Activated CD4-positive, alpha-beta memory T cell treated with anti-CD3 and anti-CD28 coated beads, Interleukin-2, amount 10 ng/mL, durations not matched to agents 7 days and 5 days (primary cell): ENCODE results near the gene PRKAB2. TPM values are rescaled to one million over a fixed set of nuclear protein-coding genes. Genes with fewer than 3 reads are reported as not detected.
"Not testable (repeated sequence)": the region's sequence is repeated elsewhere in the genome, so short reads cannot be mapped to it uniquely, and the experiment has no call there.

Experiments used
- CTCF ChIA-PET: fragments of 350-600 bp; sonication (Branson Sonifier 250); formaldehyde crosslinking; loops from one replicate; lab custom pipeline; 2021; ENCODE audit warnings: antibody characterized with exemption, inconsistent platforms; lab: Charles Lee
- POLR2A ChIA-PET: fragments of 350-600 bp; sonication (Branson Sonifier 250); formaldehyde crosslinking; loops from one replicate; lab custom pipeline; 2021; ENCODE audit warnings: antibody characterized with exemption; lab: Charles Lee
- DNase-seq: peaks from one replicate; pipeline ENCODE4 v3.0.0-alpha.2; 2020
- H3K27ac Mint-ChIP-seq: one replicate; pipeline ENCODE4 v1.8.0; 2021; ENCODE audit warnings: mild to moderate bottlenecking, mixed read lengths
- H3K27me3 Mint-ChIP-seq: one replicate; pipeline ENCODE4 v1.8.0; 2021; ENCODE audit warnings: mixed read lengths
- H3K36me3 Mint-ChIP-seq: one replicate; pipeline ENCODE4 v1.8.0; 2021; ENCODE audit warnings: low read depth, mixed read lengths
- H3K4me1 Mint-ChIP-seq: one replicate; pipeline ENCODE4 v1.8.0; 2021; ENCODE audit warnings: mixed read lengths
- H3K4me3 Mint-ChIP-seq: one replicate; pipeline ENCODE4 v1.8.0; 2021; ENCODE audit warnings: mild to moderate bottlenecking, mixed read lengths
- H3K9me3 Mint-ChIP-seq: one replicate; pipeline ENCODE4 v1.8.0; 2021; ENCODE audit warnings: mixed read lengths
- total RNA-seq, 2 experiments: library from RNA; stranded (reverse); gene quantifications; one replicate each; pipeline ENCODE4 v1.2.3, GENCODE V29; 2021

The PRKAB2 gene
- total RNA-seq, 2 experiments from 2014 or later, result 13.3 to 15.5 TPM

GRCh38 chr1:147168626-147169058 lies 3.6 kb downstream of the PRKAB2 start:
- Mint-ChIP-seq H3K27ac (no peak overlapping the region), H3K4me3 (no peak overlapping the region), H3K27me3 (no peaks in the 10 kb centered on the region), H3K9me3 (no peaks in the 10 kb centered on the region), H3K36me3 (peaks cover 30% of the 10 kb centered on the region), H3K4me1 (peaks cover 33% of the 10 kb centered on the region)
- ChIA-PET POLR2A (interaction anchor here (2.3 to 6.1 kb wide), 2 partner anchors 75 to 84 kb away, joined by 11 to 59 read pairs; partner anchors contain the start of gene CHD1L), CTCF (interaction anchor here (7.1 kb wide), 1 partner anchor 74 kb away, joined by 65 read pairs; the partner anchor contains the start of gene CHD1L)
- DNase-seq, result no peak

- Mint-ChIP-seq H3K27ac (no peak overlapping the region), H3K36me3 (peaks cover 23% of the 10 kb centered on the region), H3K27me3 (no peaks in the 10 kb centered on the region), H3K9me3 (no peaks in the 10 kb centered on the region), H3K4me3 (no peak overlapping the region), H3K4me1 (peaks cover 23% of the 10 kb centered on the region)
- DNase-seq, result no peak
- ChIA-PET POLR2A (interaction anchor here (2.3 kb wide), 1 partner anchor 83 kb away, joined by 11 read pairs; no protein-coding TSS in a partner anchor), CTCF (no interaction called here)
Observed at GRCh38 chr1:147167365-147167764, 4.9 kb downstream of the PRKAB2 start.

GRCh38 chr1:147163019-147163418 lies 9.3 kb downstream of the PRKAB2 start:
- no peak overlapping the region for H3K4me3 Mint-ChIP-seq
- no peaks in the 10 kb centered on the region for H3K9me3 Mint-ChIP-seq
- peaks cover 4% of the 10 kb centered on the region for H3K4me1 Mint-ChIP-seq
- H3K27me3 Mint-ChIP-seq, result no peaks in the 10 kb centered on the region
- ChIA-PET CTCF (no interaction called here), POLR2A (interaction anchor here (1.1 kb wide), 1 partner anchor 78 kb away, joined by 3 read pairs; no protein-coding TSS in a partner anchor)
- H3K27ac Mint-ChIP-seq, result no peak overlapping the region
- peaks cover 50% of the 10 kb centered on the region for H3K36me3 Mint-ChIP-seq
- DNase-seq, result no peak

GRCh38 chr1:147162093-147162492 lies 10.2 kb downstream of the PRKAB2 start:
- Mint-ChIP-seq H3K27me3 (no peaks in the 10 kb centered on the region), H3K4me3 (no peak overlapping the region), H3K4me1 (peaks cover 2% of the 10 kb centered on the region), H3K27ac (no peak overlapping the region), H3K36me3 (peaks cover 57% of the 10 kb centered on the region), H3K9me3 (no peaks in the 10 kb centered on the region)
- no peak for DNase-seq
- CTCF ChIA-PET, result no interaction called here
- POLR2A ChIA-PET, result interaction anchor here (1.1 kb wide), 1 partner anchor 77 kb away, joined by 3 read pairs; no protein-coding TSS in a partner anchor

- H3K36me3 Mint-ChIP-seq, result peaks cover 58% of the 10 kb centered on the region
- CTCF ChIA-PET, H3K27me3 Mint-ChIP-seq, H3K9me3 Mint-ChIP-seq, POLR2A ChIA-PET, H3K27ac Mint-ChIP-seq, DNase-seq, H3K4me1 Mint-ChIP-seq, H3K4me3 Mint-ChIP-seq: not testable (repeated sequence)
Observed at GRCh38 chr1:147157116-147157515, 15.2 kb downstream of the PRKAB2 start.

GRCh38 chr1:147156642-147157041 lies 15.6 kb downstream of the PRKAB2 start:
- ChIA-PET POLR2A (no interaction called here), CTCF (no interaction called here)
- peaks cover 57% of the 10 kb centered on the region for H3K36me3 Mint-ChIP-seq
- H3K27ac Mint-ChIP-seq, result no peak overlapping the region
- H3K4me3 Mint-ChIP-seq, result no peak overlapping the region
- H3K9me3 Mint-ChIP-seq, result no peaks in the 10 kb centered on the region
- no peak for DNase-seq
- H3K4me1 Mint-ChIP-seq, result no peaks in the 10 kb centered on the region
- H3K27me3 Mint-ChIP-seq, result no peaks in the 10 kb centered on the region

GRCh38 chr1:147152772-147153171 lies 19.5 kb downstream of the PRKAB2 start:
- H3K36me3 Mint-ChIP-seq, result peaks cover 31% of the 10 kb centered on the region
- H3K9me3 Mint-ChIP-seq, result no peaks in the 10 kb centered on the region
- H3K27me3 Mint-ChIP-seq, result no peaks in the 10 kb centered on the region
- no peaks in the 10 kb centered on the region for H3K4me1 Mint-ChIP-seq
- no peak overlapping the region for H3K4me3 Mint-ChIP-seq
- CTCF ChIA-PET, result no interaction called here
- DNase-seq, result no peak
- POLR2A ChIA-PET, result no interaction called here
- H3K27ac Mint-ChIP-seq, result no peak overlapping the region

GRCh38 chr1:147151244-147151643 lies 21.0 kb downstream of the PRKAB2 start:
- no peak for DNase-seq
- ChIA-PET CTCF (no interaction called here), POLR2A (no interaction called here)
- Mint-ChIP-seq H3K4me1 (no peaks in the 10 kb centered on the region), H3K27me3 (no peaks in the 10 kb centered on the region), H3K36me3 (peaks cover 19% of the 10 kb centered on the region), H3K27ac (no peak overlapping the region), H3K9me3 (no peaks in the 10 kb centered on the region), H3K4me3 (no peak overlapping the region)

- Mint-ChIP-seq H3K4me1 (no peaks in the 10 kb centered on the region), H3K27me3 (peaks cover 28% of the 10 kb centered on the region), H3K4me3 (no peak overlapping the region), H3K9me3 (no peaks in the 10 kb centered on the region), H3K27ac (no peak overlapping the region), H3K36me3 (no peaks in the 10 kb centered on the region)
- ChIA-PET POLR2A (interaction anchor here (1.2 kb wide), 1 partner anchor 58 kb away, joined by 3 read pairs; no protein-coding TSS in a partner anchor), CTCF (no interaction called here)
- DNase-seq, result no peak
Observed at GRCh38 chr1:147142886-147143285, 29.4 kb downstream of the PRKAB2 start.

- H3K9me3 Mint-ChIP-seq, H3K4me3 Mint-ChIP-seq, H3K27ac Mint-ChIP-seq, H3K4me1 Mint-ChIP-seq, H3K36me3 Mint-ChIP-seq, POLR2A ChIA-PET, CTCF ChIA-PET, DNase-seq: not testable (repeated sequence)
- peaks cover 32% of the 10 kb centered on the region for H3K27me3 Mint-ChIP-seq
Observed at GRCh38 chr1:147130721-147131120, 41.5 kb downstream of the PRKAB2 start.

- POLR2A ChIA-PET, result no interaction called here
- peaks cover 3% of the 10 kb centered on the region for H3K4me1 Mint-ChIP-seq
- H3K36me3 Mint-ChIP-seq, result no peaks in the 10 kb centered on the region
- CTCF ChIA-PET, result no interaction called here
- H3K9me3 Mint-ChIP-seq, result no peaks in the 10 kb centered on the region
- H3K27ac Mint-ChIP-seq, result no peak overlapping the region
- no peak overlapping the region for H3K4me3 Mint-ChIP-seq
- DNase-seq, result no peak
- peaks cover 32% of the 10 kb centered on the region for H3K27me3 Mint-ChIP-seq
Observed at GRCh38 chr1:147129116-147129873, 43.0 kb downstream of the PRKAB2 start.

- ChIA-PET CTCF (no interaction called here), POLR2A (no interaction called here)
- H3K4me1 Mint-ChIP-seq, result no peaks in the 10 kb centered on the region
- H3K4me3 Mint-ChIP-seq, result no peak overlapping the region
- H3K27ac Mint-ChIP-seq, result no peak overlapping the region
- H3K27me3 Mint-ChIP-seq, result peaks cover 19% of the 10 kb centered on the region
- H3K9me3 Mint-ChIP-seq, result no peaks in the 10 kb centered on the region
- no peaks in the 10 kb centered on the region for H3K36me3 Mint-ChIP-seq
- no peak for DNase-seq
Observed at GRCh38 chr1:147124266-147124665, 48.0 kb downstream of the PRKAB2 start.

- Mint-ChIP-seq H3K36me3 (no peaks in the 10 kb centered on the region), H3K4me1 (no peaks in the 10 kb centered on the region), H3K27ac (no peak overlapping the region), H3K4me3 (no peak overlapping the region), H3K9me3 (no peaks in the 10 kb centered on the region), H3K27me3 (peaks cover 14% of the 10 kb centered on the region)
- ChIA-PET POLR2A (interaction anchor here (1.1 kb wide), 1 partner anchor 33 kb away, joined by 6 read pairs; no protein-coding TSS in a partner anchor), CTCF (no interaction called here)
- no peak for DNase-seq
Observed at GRCh38 chr1:147117109-147117508, 55.2 kb downstream of the PRKAB2 start.
